DMS79 treated with DMSO at 0.1 percent for 48 hours (cell line): ENCODE results near the gene PASD1.
"Not testable (repeated sequence)": the region's sequence is repeated elsewhere in the genome, so short reads cannot be mapped to it uniquely, and the experiment has no call there.

ENCODE experiments used
- DNase-seq: peaks from one replicate; lab custom pipeline; 2025; lab: John Stamatoyannopoulos, UW

The PASD1 gene

GRCh38 chrX:151563449-151563848 is at the start of gene PASD1:
PASD1 (plus strand) TSS chrX:151563675; CDS start chrX:151601554, 37,879 bp downstream.
- DNase-seq: no peak

- DNase-seq: no peak
Measured at GRCh38 chrX:151515237-151515636, 48.2 kb upstream of the PASD1 start.

- DNase-seq: no peak
Measured at GRCh38 chrX:151516538-151517187, 46.8 kb upstream of the PASD1 start.

GRCh38 chrX:151517421-151517820 is 46.1 kb upstream of the PASD1 start:
- DNase-seq: no peak

- no peak for DNase-seq
Measured at GRCh38 chrX:151523351-151523750, 40.1 kb upstream of the PASD1 start.

DNA sequence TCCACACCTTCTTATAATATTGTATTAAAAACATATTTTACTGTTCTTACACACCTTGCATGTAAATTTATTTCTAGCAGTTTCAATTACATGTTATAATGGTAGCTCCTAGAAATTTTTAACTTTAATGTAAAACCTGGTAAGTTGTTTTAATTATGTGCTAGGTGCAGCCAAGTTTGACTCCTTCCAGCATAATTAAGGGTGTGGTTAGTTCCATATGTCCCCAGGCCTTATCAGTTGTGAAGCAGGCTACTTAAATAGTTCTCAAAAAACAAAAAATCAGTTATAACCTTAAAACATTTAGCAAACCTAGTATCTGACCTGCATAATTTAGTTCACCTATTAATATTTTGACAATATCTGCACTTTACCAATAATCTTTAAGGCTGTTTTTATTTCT is 26.9 kb upstream of the PASD1 start:
- no peak for DNase-seq

DNA sequence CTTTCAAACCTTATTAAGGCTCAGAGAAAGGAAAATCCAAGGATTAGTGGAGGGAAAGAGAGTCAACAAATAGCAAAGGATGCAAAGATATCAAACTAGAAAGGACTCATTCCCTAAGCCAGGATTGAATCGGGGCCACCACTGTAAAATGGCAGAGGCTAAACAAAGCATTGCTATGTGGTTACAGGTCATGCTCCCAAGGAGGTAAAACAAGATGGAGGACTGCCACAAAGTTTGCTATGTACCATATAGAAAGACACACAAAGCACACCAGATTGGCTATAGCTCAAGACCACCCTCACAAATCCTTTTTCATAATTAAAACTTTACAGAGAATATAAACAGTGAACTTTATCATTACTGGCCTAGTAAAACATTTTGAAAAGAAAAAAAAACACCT is 25.9 kb upstream of the PASD1 start:
- no peak for DNase-seq

DNA sequence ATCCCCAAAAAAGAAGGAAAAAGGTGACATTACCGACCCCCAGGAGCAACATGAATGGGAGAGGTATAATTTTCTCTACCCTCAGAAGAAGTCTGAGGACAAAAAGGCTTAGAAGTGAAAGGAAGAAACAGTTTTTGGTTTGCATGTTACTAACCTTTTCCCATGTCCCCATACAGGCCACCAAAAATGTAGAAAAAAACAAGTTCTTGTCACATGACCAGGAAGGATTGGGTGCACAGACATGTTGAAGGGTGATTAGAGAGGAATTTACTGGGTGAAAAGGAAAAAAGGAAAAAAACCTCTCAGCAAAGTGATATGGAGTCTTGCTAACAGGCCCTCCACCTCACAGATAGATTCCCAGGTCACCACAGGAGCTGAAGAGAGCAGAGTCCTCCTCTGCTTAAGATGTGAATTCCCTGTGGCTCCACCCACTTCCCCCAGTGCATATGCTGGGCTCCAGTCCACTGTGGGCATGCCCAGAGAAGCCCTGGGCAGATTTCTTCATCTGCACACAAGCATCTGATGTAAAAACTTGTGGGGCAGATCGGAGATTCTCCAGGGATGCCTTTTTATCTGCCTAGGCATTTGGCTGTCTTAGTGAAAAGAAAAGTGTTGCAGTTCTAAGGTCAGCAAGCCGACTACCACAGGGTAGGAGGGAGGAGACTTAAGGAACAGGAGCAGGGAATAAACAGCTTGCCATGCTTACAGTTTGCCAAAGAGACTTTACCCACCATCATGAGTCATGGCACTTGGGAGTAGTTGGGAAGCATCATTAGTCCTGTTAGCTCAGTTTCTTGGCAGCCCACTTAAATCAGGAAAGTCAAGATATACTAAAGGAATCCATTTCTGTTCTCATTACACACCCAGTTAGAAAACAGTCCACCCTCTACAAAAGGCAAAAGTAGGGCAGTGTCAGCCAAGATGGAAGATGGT is 25.0 kb upstream of the PASD1 start:
- DNase-seq: no peak

- no peak for DNase-seq
Measured at GRCh38 chrX:151543706-151544105, 19.8 kb upstream of the PASD1 start.

GRCh38 chrX:151546226-151546625 is 17.2 kb upstream of the PASD1 start:
- DNase-seq: not testable (repeated sequence)

GRCh38 chrX:151551176-151551575 is 12.3 kb upstream of the PASD1 start:
- DNase-seq: not testable (repeated sequence)

- DNase-seq: no peak
Measured at GRCh38 chrX:151552743-151553142, 10.7 kb upstream of the PASD1 start.

DNA sequence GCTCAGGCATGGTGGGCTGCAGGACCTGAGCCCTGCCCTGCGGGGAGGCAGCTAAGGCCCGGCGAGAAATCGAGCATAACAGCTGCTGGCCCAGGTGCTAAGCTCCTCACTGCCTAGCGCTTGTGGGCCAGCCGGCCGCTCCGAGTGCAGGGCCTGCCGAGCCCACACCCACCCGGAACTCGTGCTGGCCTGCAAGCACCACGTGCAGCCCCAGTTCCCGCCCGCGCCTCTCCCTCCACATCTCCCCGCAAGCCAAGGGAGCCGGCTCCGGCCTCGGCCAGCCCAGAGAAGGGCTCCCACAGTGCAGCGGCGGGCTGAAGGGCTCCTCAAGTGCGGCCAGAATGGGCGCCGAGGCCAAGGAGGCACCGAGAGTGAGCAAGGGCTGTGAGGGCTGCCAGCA is 8.2 kb upstream of the PASD1 start:
- not testable (repeated sequence) for DNase-seq

DNA sequence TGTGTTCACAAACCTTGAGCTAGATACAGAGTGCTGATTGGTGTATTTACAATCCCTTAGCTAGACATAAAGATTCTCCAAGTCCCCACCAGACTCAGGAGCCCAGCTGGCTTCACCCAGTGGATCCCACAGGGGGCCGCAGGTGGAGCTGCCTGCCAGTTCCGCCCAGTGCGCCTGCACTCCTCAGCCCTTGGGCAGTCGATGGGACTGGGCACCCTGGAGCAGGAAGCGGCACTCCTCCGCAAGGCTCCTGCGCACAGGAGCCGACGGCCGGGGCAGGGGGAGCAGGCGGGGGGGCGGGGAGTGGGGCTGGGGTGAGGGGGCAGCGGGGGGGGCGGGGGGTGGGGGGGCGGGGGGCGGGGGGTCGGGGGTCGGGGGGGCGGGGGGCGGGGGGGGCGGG is 990 bp upstream of the PASD1 start:
- not testable (repeated sequence) for DNase-seq

GRCh38 chrX:151563003-151563402 is 472 bp upstream of the PASD1 start:
- not testable (repeated sequence) for DNase-seq

DNA sequence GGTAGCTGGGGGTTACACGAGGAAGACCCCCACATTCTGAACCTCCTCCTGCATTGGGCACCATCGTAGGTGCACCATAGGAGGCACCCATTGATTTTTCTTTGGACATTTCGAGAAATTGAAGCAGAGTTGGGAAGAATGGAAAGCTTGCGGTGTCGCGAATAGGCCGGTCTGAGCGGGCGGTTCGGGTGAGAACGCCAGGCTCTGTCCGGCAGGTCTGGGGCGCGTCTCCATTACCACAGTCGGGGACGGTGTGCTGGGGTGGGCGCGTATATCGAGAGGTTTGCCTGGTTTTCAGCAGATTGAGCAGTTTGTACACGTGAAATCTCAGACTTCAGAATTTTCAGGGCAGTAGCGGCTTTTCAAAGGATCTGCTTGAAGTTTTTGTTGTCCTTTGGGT is 560 bp downstream of the PASD1 start:
- no peak for DNase-seq

DNA sequence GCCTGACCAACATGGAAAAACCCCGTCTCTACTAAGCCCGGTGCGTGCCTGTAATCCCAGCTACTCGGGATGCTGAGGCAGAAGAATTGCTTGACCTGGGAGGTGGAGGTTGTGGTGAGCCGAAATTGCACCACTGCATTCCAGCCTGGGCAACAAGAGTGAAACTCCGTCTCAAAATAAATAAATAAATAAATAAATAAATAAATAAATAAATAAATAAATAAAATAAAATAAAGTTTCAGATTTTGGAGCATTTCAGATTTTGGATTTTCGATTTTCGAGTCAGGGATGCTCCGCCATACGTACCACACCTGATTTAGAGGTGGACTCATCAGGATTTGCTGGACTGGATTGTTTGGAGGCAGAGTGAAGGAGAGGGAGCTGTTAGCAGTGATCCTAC is 3.4 kb downstream of the PASD1 start:
- not testable (repeated sequence) for DNase-seq

DNA sequence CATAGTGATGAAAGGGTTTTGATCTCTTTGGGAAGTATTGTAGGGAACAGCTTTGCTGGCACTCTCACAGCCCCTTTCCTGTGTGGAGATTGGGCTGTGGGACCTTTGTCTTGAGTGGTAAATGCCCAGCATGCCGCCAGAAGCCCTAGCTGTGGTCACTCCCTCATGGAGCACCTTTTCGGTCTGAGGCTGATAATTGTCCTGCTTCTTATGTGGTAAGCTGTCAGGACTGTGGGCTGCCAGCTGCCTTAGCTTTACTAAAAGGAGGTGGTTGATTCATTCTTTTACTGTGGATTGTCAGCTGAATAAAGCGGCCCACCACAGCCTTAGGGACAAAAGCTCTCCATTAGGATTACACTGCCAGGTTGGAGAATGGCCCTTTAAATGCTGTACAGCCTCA is 7.1 kb downstream of the PASD1 start:
- no peak for DNase-seq

DNA sequence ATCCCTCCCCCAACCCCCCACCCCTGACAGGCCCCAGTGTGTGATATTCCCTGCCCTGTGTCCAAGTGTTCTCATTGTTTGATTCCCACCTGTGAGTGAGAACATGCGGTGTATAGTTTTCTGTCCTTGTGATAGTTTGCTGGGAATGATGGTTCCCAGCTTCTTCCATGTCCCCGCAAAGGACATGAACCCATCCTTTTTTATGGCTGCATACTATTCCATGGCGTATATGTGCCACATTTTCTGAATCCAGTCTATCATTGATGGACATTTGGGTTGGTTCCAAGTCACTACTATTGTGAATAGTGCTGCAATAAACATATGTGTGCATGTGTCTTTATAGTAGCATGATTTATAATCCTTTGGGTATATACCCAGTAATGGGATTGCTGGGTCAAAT is 29.9 kb downstream of the PASD1 start:
- DNase-seq: not testable (repeated sequence)

DNA sequence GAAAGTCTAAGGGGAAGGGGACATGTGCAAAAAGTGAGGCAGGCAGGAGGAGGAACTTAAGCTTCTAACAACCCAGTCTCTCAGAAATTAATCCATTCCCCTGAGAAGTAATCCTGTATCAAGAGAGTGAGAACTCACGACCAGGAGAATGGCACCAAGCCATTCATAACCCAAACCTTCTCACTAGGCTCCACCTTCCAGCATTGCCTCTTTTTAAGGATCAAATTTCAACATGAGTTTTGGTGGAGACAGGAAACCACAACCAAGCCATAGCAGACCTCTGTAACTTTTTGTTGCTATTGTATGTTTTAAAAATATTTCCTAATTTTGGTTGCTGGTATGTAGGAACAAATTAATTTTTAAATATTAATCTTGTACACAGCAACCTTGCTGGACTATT is 32.8 kb downstream of the PASD1 start:
- DNase-seq: no peak

DNA sequence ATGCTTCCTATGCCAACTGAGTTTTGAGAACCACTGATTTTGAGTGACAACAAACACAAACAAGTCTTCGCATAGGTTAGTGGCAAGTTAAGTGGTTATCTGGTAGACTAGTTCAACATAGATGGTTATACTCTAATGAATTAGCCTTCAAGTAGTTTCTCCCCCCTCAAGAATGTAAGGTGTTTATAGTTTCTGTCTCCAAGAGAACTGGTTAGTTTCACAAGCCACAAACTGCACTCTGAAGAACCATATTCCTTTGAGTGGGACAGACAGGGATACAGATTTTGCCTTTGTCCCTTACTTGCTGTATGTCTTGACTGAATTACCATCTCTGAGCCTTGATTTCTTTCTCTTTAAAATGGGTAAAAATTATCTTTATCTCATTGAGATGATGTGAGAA is 41.5 kb downstream of the PASD1 start:
- no peak for DNase-seq

- DNase-seq: no peak
Measured at GRCh38 chrX:151609222-151609621, 45.7 kb downstream of the PASD1 start.

- no peak for DNase-seq
Measured at GRCh38 chrX:151621422-151621821, 57.9 kb downstream of the PASD1 start.
